Ovary (tissue), 9 donors: Measurements from ENCODE around the gene RAB7A. TPM values are rescaled to one million over a fixed set of nuclear protein-coding genes. Genes with fewer than 3 reads are reported as not detected.

Experiments used
- DNase-seq, 5 donors: peaks; one replicate each; pipeline ENCODE4 v3.0.0-alpha.2; 2019 to 2020
- H3K27ac ChIP-seq, 2 donors: fragments of 200-600 bp; one replicate each; pipeline versions ENCODE4 v1.5.1 to v1.8.0; 2019 to 2022
- H3K27me3 ChIP-seq: fragments of 200-600 bp; one replicate; pipeline ENCODE4 v1.8.0; 2022
- H3K36me3 ChIP-seq: fragments of 200-600 bp; sonication (generic); one replicate; pipeline ENCODE4 v1.5.1; 2019
- H3K4me1 ChIP-seq: one replicate; pipeline ENCODE4 v1.8.1; 2013; ENCODE audit warnings: mild to moderate bottlenecking, moderate library complexity; ENCODE audit not compliant: insufficient read depth
- H3K4me3 ChIP-seq: fragments of 200-600 bp; sonication (generic); one replicate; pipeline ENCODE4 v1.5.1; 2017
- H3K9me3 ChIP-seq, 2 donors: fragments of 200-600 bp in 1 of 2; sonication (generic) in 1 of 2; one replicate each; pipeline versions ENCODE4 v1.5.1 to v1.8.1; 2013 to 2019; ENCODE audit warnings: mild to moderate bottlenecking in 1 of 2, moderate library complexity in 1 of 2
- EP300 ChIP-seq: sonication (generic); formaldehyde crosslinking; IDR thresholded peaks from one replicate; pipeline ENCODE4 v1.6.1; 2017; ENCODE audit warnings: antibody characterized with exemption
- POLR2A ChIP-seq: fragments of 450-650 bp; IDR thresholded peaks from one replicate; pipeline ENCODE4 v1.6.1; 2017; ENCODE audit warnings: antibody characterized with exemption, mild to moderate bottlenecking, moderate library complexity
- WGBS, 3 donors: extraction: QIAGEN DNeasy Blood & Tissue Kit in 1 of 3; methylation state at CpG; one replicate each; pipeline versions ENCODE4 v1.1.5 to v1.1.7; 2013 to 2017; 5-methylcytosine and 5-hydroxymethylcytosine counted together
- intact Hi-C, 4 donors: fragments of 100-400 bp; cut with DNase I; formaldehyde crosslinking; loops; one replicate each; pipeline versions ENCODE4 v1.11.0 to v1.15.1; 2022 to 2023
- polyA plus RNA-seq, 2 donors: library from polyadenylated mRNA; stranded (reverse); fragments of 200-250 nt in 1 of 2; fragments of 350-450 nt in 1 of 2; fragmentation: Illumina TruSeq in 1 of 2; extraction: RNeasy Lipid Tissue Mini Kit (QIAGEN cat#74804) in 1 of 2; gene quantifications; one replicate each; pipeline ENCODE4 v1.2.3, GENCODE V29; 2013 to 2014
- total RNA-seq, 7 donors: library from RNA; depleted of rRNA in 2 of 7; stranded (reverse); fragments of >200 nt in 2 of 7; fragmentation: NEBNext Ultra II Directional in 3 of 7; extraction: Animal tissue kit (Norgen Biotek cat#: 25700) in 3 of 7; gene quantifications; one replicate each; pipeline versions ENCODE4 v1.1.0 to v1.2.4, GENCODE V29; 2016 to 2023
- TF ChIP-seq, protein P1 (sequence below), 3 donors: fragments of 450-650 bp in 2 of 3; fragments of 200-600 bp in 1 of 3; IDR thresholded peaks; one replicate each; pipeline versions ENCODE4 v1.5.1 to v1.8.0; 2016 to 2022; ENCODE audit warnings: antibody characterized with exemption in 3 of 3, mild to moderate bottlenecking in 1 of 3
- donor health status: DM: no; HTN: no; CAD: no; lungs with moderate emphysema.
- donor health status: DM: no; HTN: no; CAD: no.
- donor health status: Bipolar disorder and iron deficiency.
- donor health status: DM: yes; HTN: yes; CAD: no.
- donor health status: DM: no; HTN: no; CAD: no.
- donor health status: DM: yes; HTN: yes; CAD: no.

RAB7A gene
- total and polyA plus RNA-seq, 9 donors = 70.1 to 320 (median 213) TPM

DNA sequence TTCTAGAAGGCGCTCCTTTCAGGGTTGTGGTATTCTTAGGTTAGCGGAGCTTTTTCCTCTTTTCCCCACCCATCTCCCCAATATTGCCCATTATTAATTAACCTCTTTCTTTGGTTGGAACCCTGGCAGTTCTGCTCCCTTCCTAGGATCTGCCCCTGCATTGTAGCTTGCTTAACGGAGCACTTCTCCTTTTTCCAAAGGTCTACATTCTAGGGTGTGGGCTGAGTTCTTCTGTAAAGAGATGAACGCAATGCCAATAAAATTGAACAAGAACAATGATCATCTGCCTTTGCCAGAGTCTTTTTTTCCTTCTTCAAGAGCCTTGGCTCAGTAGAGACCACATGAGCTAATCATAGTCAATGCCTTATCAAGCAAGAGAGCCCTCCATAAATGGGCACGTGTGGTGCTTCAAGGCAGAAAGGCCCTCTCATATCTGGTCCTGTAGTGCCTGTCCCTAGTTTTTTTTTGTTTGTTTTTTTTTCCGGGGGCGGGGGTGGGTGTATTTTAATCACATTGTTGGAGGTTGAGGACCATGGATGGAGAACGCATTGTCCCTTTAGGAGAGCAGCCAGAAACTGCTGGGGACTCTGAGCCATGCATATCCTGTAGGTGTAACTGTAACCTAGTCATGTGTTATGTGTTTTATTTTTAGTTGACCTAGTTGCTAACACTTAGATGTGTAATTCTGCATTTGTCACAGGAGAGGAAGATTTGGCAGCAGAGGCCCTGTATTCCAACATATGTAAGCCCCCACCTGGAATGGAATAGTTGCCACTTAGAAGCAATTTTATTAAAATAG is 88.7 kb downstream of the RAB7A start:
- H3K27me3 ChIP-seq = no peaks in the 10 kb centered on the region
- H3K36me3 ChIP-seq = no peaks in the 10 kb centered on the region
- H3K9me3 ChIP-seq = no peaks in the 10 kb centered on the region
- TF ChIP-seq POLR2A (no peak), EP300 (no peak)
- TF ChIP-seq, protein P1, sequence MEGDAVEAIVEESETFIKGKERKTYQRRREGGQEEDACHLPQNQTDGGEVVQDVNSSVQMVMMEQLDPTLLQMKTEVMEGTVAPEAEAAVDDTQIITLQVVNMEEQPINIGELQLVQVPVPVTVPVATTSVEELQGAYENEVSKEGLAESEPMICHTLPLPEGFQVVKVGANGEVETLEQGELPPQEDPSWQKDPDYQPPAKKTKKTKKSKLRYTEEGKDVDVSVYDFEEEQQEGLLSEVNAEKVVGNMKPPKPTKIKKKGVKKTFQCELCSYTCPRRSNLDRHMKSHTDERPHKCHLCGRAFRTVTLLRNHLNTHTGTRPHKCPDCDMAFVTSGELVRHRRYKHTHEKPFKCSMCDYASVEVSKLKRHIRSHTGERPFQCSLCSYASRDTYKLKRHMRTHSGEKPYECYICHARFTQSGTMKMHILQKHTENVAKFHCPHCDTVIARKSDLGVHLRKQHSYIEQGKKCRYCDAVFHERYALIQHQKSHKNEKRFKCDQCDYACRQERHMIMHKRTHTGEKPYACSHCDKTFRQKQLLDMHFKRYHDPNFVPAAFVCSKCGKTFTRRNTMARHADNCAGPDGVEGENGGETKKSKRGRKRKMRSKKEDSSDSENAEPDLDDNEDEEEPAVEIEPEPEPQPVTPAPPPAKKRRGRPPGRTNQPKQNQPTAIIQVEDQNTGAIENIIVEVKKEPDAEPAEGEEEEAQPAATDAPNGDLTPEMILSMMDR (IDR thresholded peaks at IDR 0.05) = no peak
- WGBS, 3 donors = 80 to 88% (median 84%) methylated on average over 8 of the region's 8 CpGs
- intact Hi-C loops = no loop called here
- H3K4me1 ChIP-seq = no peaks in the 10 kb centered on the region
- no peak for DNase-seq
- no peak overlapping the region for H3K4me3 ChIP-seq
- H3K27ac ChIP-seq = no peak overlapping the region

DNA sequence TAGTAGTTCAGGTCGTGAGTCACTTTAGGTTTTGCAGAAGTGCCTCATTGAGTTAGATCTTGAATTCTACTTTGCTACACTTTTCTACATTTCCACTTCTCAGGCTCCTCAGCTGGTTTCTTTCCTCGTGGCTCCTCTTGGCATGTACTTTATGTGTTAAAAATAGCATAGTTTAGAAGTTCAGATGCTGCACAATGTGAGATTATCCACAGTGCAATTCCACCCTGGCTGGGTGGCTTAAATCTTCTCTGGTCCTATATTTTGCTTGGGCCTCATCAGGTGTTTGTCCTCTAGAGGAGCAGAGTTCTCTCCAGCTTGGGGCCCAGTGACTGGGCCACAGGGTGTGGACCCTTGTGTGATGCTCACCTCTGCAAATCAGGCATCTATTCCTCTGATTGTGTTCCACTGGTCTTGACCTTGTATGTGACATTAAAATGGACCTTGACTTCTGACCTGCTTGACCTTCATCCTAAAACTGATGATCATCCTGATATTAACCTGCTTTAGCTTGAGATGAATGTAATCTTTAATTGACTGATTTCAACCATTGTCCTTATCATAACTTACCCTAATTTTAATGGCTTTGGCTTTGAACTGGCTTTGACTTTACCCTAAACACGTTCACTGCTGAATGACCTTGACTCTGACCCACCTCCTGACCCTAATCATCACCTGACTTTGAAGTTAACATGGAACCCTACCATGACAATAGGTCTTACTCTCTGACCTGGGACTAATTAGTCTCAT is 89.5 kb downstream of the RAB7A start:
- H3K4me1 ChIP-seq = no peaks in the 10 kb centered on the region
- H3K36me3 ChIP-seq = no peaks in the 10 kb centered on the region
- no peaks in the 10 kb centered on the region for H3K9me3 ChIP-seq
- intact Hi-C loops = no loop called here
- DNase-seq = no peak
- no peak overlapping the region for H3K27ac ChIP-seq
- H3K4me3 ChIP-seq = no peak overlapping the region
- H3K27me3 ChIP-seq = no peaks in the 10 kb centered on the region
- 38 to 50% (median 47%) methylated on average over 3 of the region's 3 CpGs for WGBS, 3 donors
- TF ChIP-seq POLR2A (no peak), EP300 (no peak)
- TF ChIP-seq, protein P1 (IDR thresholded peaks at IDR 0.05) = no peak

DNA sequence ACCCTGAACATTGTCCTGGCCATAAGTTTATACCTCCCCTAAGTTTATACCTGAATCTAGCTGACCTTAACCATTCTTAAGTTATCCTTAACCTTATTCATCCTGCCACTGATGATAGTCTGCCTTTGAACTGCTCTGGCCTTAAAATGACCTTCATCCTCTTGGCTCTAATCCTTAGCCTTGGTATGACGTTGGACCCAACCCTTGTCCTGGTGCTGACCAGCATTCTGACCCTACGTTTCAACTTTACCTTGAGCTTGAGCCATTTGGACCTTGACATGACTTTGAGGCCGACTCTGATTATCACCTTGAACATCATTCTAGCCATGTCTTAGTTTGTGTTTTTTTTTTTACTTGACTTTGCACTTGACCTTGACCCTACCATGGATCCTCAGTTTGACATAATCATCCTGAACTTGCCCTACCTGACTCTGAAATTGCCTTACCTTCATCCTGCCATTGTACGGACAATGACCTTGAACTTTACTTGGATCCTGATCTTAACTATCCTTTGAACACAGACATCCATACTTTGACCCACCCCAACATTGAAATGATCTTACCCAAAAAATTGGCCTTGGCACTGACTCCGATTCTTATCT is 92.3 kb downstream of the RAB7A start:
- Histone ChIP-seq H3K4me1 (no peaks in the 10 kb centered on the region), H3K4me3 (no peak overlapping the region), H3K27ac (no peak overlapping the region), H3K36me3 (no peaks in the 10 kb centered on the region), H3K9me3 (no peaks in the 10 kb centered on the region), H3K27me3 (no peaks in the 10 kb centered on the region)
- TF ChIP-seq EP300 = no peak
- no peak for TF ChIP-seq POLR2A
- TF ChIP-seq, protein P1 (IDR thresholded peaks at IDR 0.05) = no peak
- WGBS, 3 donors = 87 to 92% (median 87%) methylated on average over 5 of the region's 5 CpGs
- intact Hi-C loops = no loop called here
- no peak for DNase-seq

DNA sequence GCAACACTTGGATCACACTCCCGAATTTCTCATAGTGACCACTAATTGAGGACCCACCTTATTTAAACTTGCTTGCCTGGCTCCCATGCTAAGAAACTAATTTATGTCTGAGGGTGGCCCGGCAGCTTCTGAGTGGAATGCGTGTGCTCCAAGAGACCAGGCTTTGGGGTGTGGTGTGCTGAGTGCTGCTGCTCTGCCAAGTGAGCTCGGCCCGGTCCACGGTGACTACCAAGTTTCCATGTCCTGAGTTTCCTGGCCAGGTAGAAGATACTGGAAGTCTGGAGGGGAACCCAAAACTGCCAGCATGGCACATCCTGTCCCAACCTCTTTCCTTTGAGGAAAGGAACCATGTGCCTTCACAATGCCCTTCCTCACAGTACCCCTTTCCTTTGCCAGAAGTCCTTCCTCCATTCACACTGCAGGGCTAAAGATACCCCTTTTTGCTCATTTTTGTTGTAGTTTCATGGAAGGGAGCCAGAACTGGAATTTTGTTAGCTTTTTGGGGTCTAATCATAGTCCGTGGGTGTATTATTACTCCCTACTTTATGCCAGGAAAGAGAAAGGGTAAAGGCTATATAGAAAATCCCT is 94.4 kb downstream of the RAB7A start:
- no peak overlapping the region for H3K27ac ChIP-seq
- TF ChIP-seq EP300 (no peak), POLR2A (no peak)
- TF ChIP-seq, protein P1 (IDR thresholded peaks at IDR 0.05) = no peak
- WGBS, 3 donors = 83 to 93% (median 92%) methylated on average over 7 of the region's 7 CpGs
- H3K36me3 ChIP-seq = no peaks in the 10 kb centered on the region
- no peaks in the 10 kb centered on the region for H3K9me3 ChIP-seq
- no peak overlapping the region for H3K4me3 ChIP-seq
- H3K4me1 ChIP-seq = no peaks in the 10 kb centered on the region
- intact Hi-C loops = no loop called here
- no peak for DNase-seq
- no peaks in the 10 kb centered on the region for H3K27me3 ChIP-seq
